K562 (cell line): ENCODE data around the gene ZNF554. TPM values are rescaled to one million over a fixed set of nuclear protein-coding genes. Genes with fewer than 3 reads are reported as not detected.

ENCODE experiments used
- ATAC-seq: fragments of 200-7000 bp; cut with Tn5 transposase; 3 replicates; pipeline ENCODE4 v1.9.1; 2020; ENCODE audit warnings: moderate library complexity
- BruUV-seq: library from RNA; stranded (reverse); fragments of 400-500 nt; replicated peaks from 2 replicates; lab custom pipeline; 2021; lab: Mats Ljungman, UMichigan
- CTCF ChIA-PET: fragments of 300-600 bp; formaldehyde crosslinking; extraction: SDS; loops from one replicate; lab custom pipeline; 2021; ENCODE audit warnings: low intra/inter-chr PET ratio; lab: Yijun Ruan, JAX
- POLR2A ChIA-PET: fragments of 300-600, 350-650 bp; sonication (Branson Sonifier 250); formaldehyde crosslinking; extraction: SDS; loops from one replicate; lab custom pipeline; 2021; ENCODE audit warnings: antibody characterized with exemption, inconsistent platforms; lab: Yijun Ruan, JAX
- DNase-seq, 4 experiments: peaks; one replicate each; pipeline versions ENCODE4 v3.0.0 to v3.0.0-alpha.2; 2011 to 2018; ENCODE audit warnings: low spot score in 3 of 4, mixed read lengths in 3 of 4; ENCODE audit errors: extremely low read depth in 1 of 4
- FAIRE-seq: peaks from 2 replicates; lab custom pipeline; 2011; peaks lifted over from hg19 to GRCh38; lab: Jason Lieb, UNC
- H2AFZ ChIP-seq: 2 replicates; pipeline ENCODE4 v1.6.0; 2011; ENCODE audit warnings: low read depth, low read length, control low read depth, inconsistent platforms
- H3K27ac ChIP-seq: fragments of 200-600 bp; 3 replicates; pipeline ENCODE4 v1.8.0; 2011; ENCODE audit warnings: low read depth, mild to moderate bottlenecking, control low read depth, inconsistent platforms, low read length, moderate library complexity, mixed read lengths; ENCODE audit errors: extremely low read depth
- H3K27me3 ChIP-seq, 2 experiments: fragments of 300-600 bp in 1 of 2; 2 replicates in 1 of 2; 3 replicates in 1 of 2; pipeline versions ENCODE4 v1.6.0 to v1.8.0; 2011; ENCODE audit warnings: inconsistent platforms in 2 of 2, low read length in 2 of 2, mild to moderate bottlenecking in 1 of 2, mixed read lengths in 1 of 2, moderate library complexity in 1 of 2; ENCODE audit not compliant: control insufficient read depth in 2 of 2, insufficient read depth in 2 of 2
- H3K36me3 ChIP-seq: fragments of 300-600 bp; 3 replicates; pipeline ENCODE4 v1.8.0; 2011; ENCODE audit warnings: mild to moderate bottlenecking, low read length, inconsistent platforms; ENCODE audit not compliant: control insufficient read depth, insufficient read depth
- H3K4me1 ChIP-seq, 2 experiments: fragments of 200-600 bp in 1 of 2; replicated peaks in 1 of 2; 2 replicates in 1 of 2; 3 replicates in 1 of 2; pipeline versions ENCODE4 v1.5.1 to v1.8.0; 2011; ENCODE audit warnings: inconsistent platforms in 2 of 2, low read length in 2 of 2, mild to moderate bottlenecking in 1 of 2, mixed read lengths in 1 of 2, moderate library complexity in 1 of 2; ENCODE audit not compliant: control insufficient read depth in 2 of 2, insufficient read depth in 2 of 2
- H3K4me2 ChIP-seq: 2 replicates; pipeline ENCODE4 v1.6.1; 2011; ENCODE audit warnings: low read length, control low read depth, inconsistent platforms, mixed read lengths; ENCODE audit not compliant: insufficient read depth
- H3K4me3 ChIP-seq: fragments of 200-600 bp; sonication (generic), shearing (Covaris generic); 2 replicates; pipeline ENCODE4 v1.5.1; 2016; ENCODE audit warnings: control low read depth, inconsistent platforms
- H3K79me2 ChIP-seq: fragments of 200-600 bp; 3 replicates; pipeline ENCODE4 v1.8.0; 2011; ENCODE audit warnings: low read length, inconsistent platforms; ENCODE audit not compliant: control insufficient read depth, insufficient read depth
- H3K9ac ChIP-seq, 2 experiments: 2 replicates each; pipeline versions ENCODE4 v1.6.0 to v1.6.1; 2011; ENCODE audit warnings: low read depth in 2 of 2, low read length in 2 of 2, control low read depth in 1 of 2, inconsistent platforms in 1 of 2, mild to moderate bottlenecking in 1 of 2, mixed read lengths in 1 of 2; ENCODE audit not compliant: insufficient read depth in 1 of 2
- H3K9me1 ChIP-seq: one replicate; pipeline ENCODE4 v1.6.0; 2011; ENCODE audit warnings: inconsistent platforms, mild to moderate bottlenecking, low read length, moderate library complexity; ENCODE audit not compliant: control insufficient read depth, insufficient read depth
- H3K9me3 ChIP-seq: replicated peaks from 2 replicates; pipeline ENCODE4 v1.5.1; 2011; ENCODE audit warnings: low read depth, low read length, inconsistent platforms; ENCODE audit not compliant: control insufficient read depth, insufficient read depth
- H4K20me1 ChIP-seq: replicated peaks from 2 replicates; pipeline ENCODE4 v1.6.1; 2011; ENCODE audit warnings: low read length, inconsistent platforms, mixed read lengths; ENCODE audit not compliant: control insufficient read depth, insufficient read depth
- CBX1 ChIP-seq: sonication (generic); IDR thresholded peaks from 2 replicates; pipeline ENCODE4 v1.6.1; 2016; ENCODE audit warnings: antibody characterized with exemption, low read depth, mild to moderate bottlenecking
- CBX3 ChIP-seq, 2 experiments: IDR thresholded peaks; 1 replicate in 1 of 2; 2 replicates in 1 of 2; pipeline ENCODE4 v1.6.1; 2012; ENCODE audit warnings: inconsistent platforms in 2 of 2, low read length in 2 of 2, borderline replicate concordance in 1 of 2, control low read depth in 1 of 2
- CBX5 ChIP-seq: IDR thresholded peaks from 2 replicates; pipeline ENCODE4 v1.6.1; 2014; ENCODE audit warnings: low read depth, borderline replicate concordance
- CHCHD3 ChIP-seq: fragments of 250-450 bp; sonication (Bioruptor Pico); IDR thresholded peaks from 2 replicates; pipeline ENCODE4 v2.1.2; 2022; ENCODE audit warnings: mild to moderate bottlenecking
- CHD2 ChIP-seq: IDR thresholded peaks from 2 replicates; pipeline ENCODE4 v1.6.1; 2011; ENCODE audit warnings: low read depth, low read length
- MAFF ChIP-seq: IDR thresholded peaks from 2 replicates; pipeline ENCODE4 v1.6.1; 2012; ENCODE audit warnings: low read length, improper control_type of control experiment
- MTA1 ChIP-seq: fragments of 450-650 bp; IDR thresholded peaks from 2 replicates; pipeline ENCODE4 v1.6.1; 2017; ENCODE audit warnings: borderline replicate concordance
- PHB2 ChIP-seq: fragments of 450-650 bp; IDR thresholded peaks from 2 replicates; pipeline ENCODE4 v1.6.1; 2017; ENCODE audit warnings: low read depth
- RCOR1 ChIP-seq, 2 experiments: IDR thresholded peaks; 2 replicates each; pipeline ENCODE4 v1.6.1; 2012; ENCODE audit warnings: low read depth in 2 of 2, low read length in 2 of 2, borderline replicate concordance in 1 of 2, improper control_type of control experiment in 1 of 2
- SNIP1 ChIP-seq: fragments of 450-650 bp; IDR thresholded peaks from 2 replicates; pipeline ENCODE4 v1.7.1; 2017; ENCODE audit warnings: low read depth, mild to moderate bottlenecking
- SRSF3 ChIP-seq: fragments of 200-400 bp; formaldehyde crosslinking; IDR thresholded peaks from 2 replicates; pipeline ENCODE4 v1.6.1; 2016; ENCODE audit warnings: mild to moderate bottlenecking, low read length, moderate library complexity; ENCODE audit not compliant: insufficient read depth
- STAG1 ChIP-seq: sonication (generic); formaldehyde crosslinking; IDR thresholded peaks from 2 replicates; pipeline ENCODE4 v1.5.0; 2020; ENCODE audit warnings: missing genetic modification reagents, borderline replicate concordance
- TAF1 ChIP-seq: IDR thresholded peaks from 2 replicates; pipeline ENCODE4 v1.6.1; 2011; ENCODE audit warnings: mild to moderate bottlenecking, low read length, moderate library complexity; ENCODE audit not compliant: insufficient read depth, control insufficient read depth, severe bottlenecking; ENCODE audit errors: extremely low read depth
- TRIM24 ChIP-seq, 2 experiments: fragments of 450-650 bp; IDR thresholded peaks; 2 replicates each; pipeline ENCODE4 v1.6.1; 2016
- TRIM28 ChIP-seq: fragments of 450-650 bp; IDR thresholded peaks from 2 replicates; pipeline ENCODE4 v1.6.1; 2017
- ZNF316 ChIP-seq: fragments of 450-650 bp; IDR thresholded peaks from 2 replicates; pipeline ENCODE4 v1.6.1; 2016
- ZNF75A ChIP-seq: fragments of 450-650 bp; formaldehyde crosslinking; IDR thresholded peaks from 2 replicates; pipeline ENCODE4 v1.4.0; 2020; ENCODE audit warnings: mild to moderate bottlenecking
- WGBS: fragments of 100-300 bp; shearing (Covaris generic); methylation state at CpG from one replicate; pipeline ENCODE4 v1.1.6; 2016; ENCODE audit warnings: low coverage, mixed read lengths; ENCODE audit not compliant: insufficient coverage; ENCODE audit errors: missing lambda C conversion rate; 5-methylcytosine and 5-hydroxymethylcytosine counted together
- in situ Hi-C: fragments of 300-500 bp; cut with MboI; formaldehyde crosslinking; loops from 4 replicates; pipeline ENCODE4 v1.15.0; 2018; ENCODE audit warnings: inconsistent platforms, mixed read lengths
- intact Hi-C: fragments of 100-400 bp; cut with micrococcal nuclease; formaldehyde crosslinking; loops from 2 replicates; pipeline ENCODE4 v1.14.2; 2022
- polyA plus RNA-seq, 8 experiments: library from polyadenylated mRNA; depleted of rRNA in 4 of 8; stranded (reverse) in 5 of 8; unstranded in 3 of 8; fragments of >200 nt; fragmentation: Nextera tagmentation in 2 of 8; fragmentation: Illumina TruSeq in 1 of 8; extraction: Ambion mirVana in 2 of 8; extraction: Trizol in 1 of 8; gene quantifications; 2 replicates each; pipeline versions ENCODE4 v1.2.1 to v1.2.3, GENCODE V29; 2011 to 2014; ENCODE audit warnings: inconsistent platforms in 1 of 8, missing spikeins in 1 of 8
- total RNA-seq, 7 experiments: library from RNA; depleted of rRNA in 6 of 7; stranded (reverse); fragments of >200 nt in 6 of 7; fragmentation: Illumina TruSeq in 2 of 7; extraction: Trizol in 2 of 7; gene quantifications; 2 replicates each; pipeline versions ENCODE4 v1.2.1 to v1.2.3, GENCODE V29; 2011 to 2021; ENCODE audit warnings: low replicate concordance in 1 of 7

The ZNF554 gene
- total and polyA plus RNA-seq, 9 of the 15 experiments (the other 6 are each of a cell fraction or from before 2014, with no cell fraction given) = 0.07 to 1.8 (median 1.1) TPM

- FAIRE-seq = no peak
- Histone ChIP-seq H3K27me3 (no peaks in the 10 kb centered on the region), H3K4me2 (no peak overlapping the region)
- POLR2A ChIA-PET = no interaction called here
- TF ChIP-seq CHCHD3 (CRISPR knock-in tag) (no peak), CHD2 (peak; percentile 75)
- TF ChIP-seq, all 486 proteins: peak for 1
- BruUV-seq = no TSS peak
- H3K27ac ChIP-seq = no peak overlapping the region
- no peaks in the 10 kb centered on the region; a peak in 1 of 5 replicates for H3K4me1 ChIP-seq
- in situ Hi-C loops (no loop called here), intact Hi-C loops (no loop called here)
- H3K9ac ChIP-seq = no peak overlapping the region
- WGBS = 42% methylated on average over 12 of the region's 13 CpGs
- H3K9me1 ChIP-seq = no peaks in the 10 kb centered on the region
- no peak for DNase-seq
- H2AFZ ChIP-seq = no peak overlapping the region
- no peak overlapping the region for H3K4me3 ChIP-seq
- no peaks in the 10 kb centered on the region for H4K20me1 ChIP-seq
- no peaks in the 10 kb centered on the region for H3K79me2 ChIP-seq
- no peak for ATAC-seq
- CTCF ChIA-PET = no interaction called here
- H3K9me3 ChIP-seq = peaks cover 3% of the 10 kb centered on the region
- H3K36me3 ChIP-seq = no peaks in the 10 kb centered on the region
These were observed 8.3 kb downstream of the ZNF554 start for GRCh38 chr19:2827840-2828489.

- intact Hi-C loops = no loop called here
- ATAC-seq = no peak
- no peak for TF ChIP-seq PHB2
- no peak for TF ChIP-seq MTA1
- no peak for TF ChIP-seq SRSF3
- peak; percentile 56 for TF ChIP-seq ZNF316
- no peak for TF ChIP-seq STAG1 (CRISPR knock-in tag)
- TF ChIP-seq CBX3 (IDR thresholded peaks at IDR 0.05; ENCODE audit: borderline replicate concordance in 1 of 2, low read length in 2 of 2) = peak in 1 of 2 experiments; percentile 77; a peak in 1 of 3 replicates
- TF ChIP-seq SNIP1 = no peak
- peak; percentile 51; the same call in 1 of the 2 replicates for TF ChIP-seq CBX5
- TF ChIP-seq MAFF = peak; percentile 56
- peak; percentile 88 for TF ChIP-seq ZNF75A (CRISPR knock-in tag)
- TF ChIP-seq TRIM24 (IDR thresholded peaks at IDR 0.05) = peak in 1 of 2 experiments; percentile 71; a peak in 2 of 4 replicates
- TF ChIP-seq CBX1 = peak; percentile 78; the same call in 1 of the 2 replicates
- TF ChIP-seq TAF1 = no peak
- no peak for TF ChIP-seq RCOR1 (IDR thresholded peaks at IDR 0.05; ENCODE audit: borderline replicate concordance in 1 of 2, low read depth in 2 of 2, low read length in 2 of 2)
- peak; percentile 95 for TF ChIP-seq TRIM28
These were observed 14.7 kb downstream of the ZNF554 start for GRCh38 chr19:2834294-2834871.

More at GRCh38 chr19:2834294-2834871, 14.7 kb downstream of the ZNF554 start:
- Histone ChIP-seq H3K9ac (no peak overlapping the region), H3K9me1 (no peaks in the 10 kb centered on the region), H3K9me3 (peaks cover 23% of the 10 kb centered on the region), H3K79me2 (no peaks in the 10 kb centered on the region), H2AFZ (no peak overlapping the region), H3K27me3 (no peaks in the 10 kb centered on the region), H3K36me3 (no peaks in the 10 kb centered on the region), H3K4me2 (no peak overlapping the region), H3K4me3 (no peak overlapping the region), H3K27ac (no peak overlapping the region), H3K4me1 (no peaks in the 10 kb centered on the region), H4K20me1 (no peaks in the 10 kb centered on the region)
- no TSS peak for BruUV-seq
- in situ Hi-C loops = no loop called here
- ChIA-PET POLR2A (interaction anchor here (0.6 to 1.4 kb wide), 2 partner anchors 12 to 30 kb away, joined by 3 to 4 read pairs; no protein-coding TSS in a partner anchor), CTCF (no interaction called here)
- FAIRE-seq = no peak
- 48% methylated on average over 19 of the region's 19 CpGs for WGBS
- DNase-seq = no peak
